ENCODE data around the gene RIMOC1.

DNA sequence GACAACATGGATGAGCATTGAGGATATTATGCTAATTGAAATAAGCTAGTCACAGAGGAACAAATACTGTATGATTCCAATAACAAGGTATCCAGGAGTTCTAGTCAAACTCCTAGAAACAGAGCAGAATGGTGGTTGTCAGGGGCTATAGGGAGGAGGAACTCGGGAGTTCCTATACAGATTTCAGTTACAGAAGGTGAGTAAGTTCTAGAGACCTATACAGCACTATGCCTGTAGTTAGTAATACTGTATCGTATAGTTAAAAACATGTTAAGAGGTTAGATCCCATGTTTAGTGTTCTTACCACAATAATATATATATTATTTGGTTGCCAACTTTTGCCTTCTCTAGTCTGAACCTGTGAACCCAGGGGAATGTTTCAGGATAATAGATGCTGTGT, 26.0 kb upstream of the RIMOC1 start:
- TF ChIP-seq, protein P1, sequence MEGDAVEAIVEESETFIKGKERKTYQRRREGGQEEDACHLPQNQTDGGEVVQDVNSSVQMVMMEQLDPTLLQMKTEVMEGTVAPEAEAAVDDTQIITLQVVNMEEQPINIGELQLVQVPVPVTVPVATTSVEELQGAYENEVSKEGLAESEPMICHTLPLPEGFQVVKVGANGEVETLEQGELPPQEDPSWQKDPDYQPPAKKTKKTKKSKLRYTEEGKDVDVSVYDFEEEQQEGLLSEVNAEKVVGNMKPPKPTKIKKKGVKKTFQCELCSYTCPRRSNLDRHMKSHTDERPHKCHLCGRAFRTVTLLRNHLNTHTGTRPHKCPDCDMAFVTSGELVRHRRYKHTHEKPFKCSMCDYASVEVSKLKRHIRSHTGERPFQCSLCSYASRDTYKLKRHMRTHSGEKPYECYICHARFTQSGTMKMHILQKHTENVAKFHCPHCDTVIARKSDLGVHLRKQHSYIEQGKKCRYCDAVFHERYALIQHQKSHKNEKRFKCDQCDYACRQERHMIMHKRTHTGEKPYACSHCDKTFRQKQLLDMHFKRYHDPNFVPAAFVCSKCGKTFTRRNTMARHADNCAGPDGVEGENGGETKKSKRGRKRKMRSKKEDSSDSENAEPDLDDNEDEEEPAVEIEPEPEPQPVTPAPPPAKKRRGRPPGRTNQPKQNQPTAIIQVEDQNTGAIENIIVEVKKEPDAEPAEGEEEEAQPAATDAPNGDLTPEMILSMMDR (IDR thresholded peaks at IDR 0.05; ENCODE audit: low read depth, low read length): no peak
- TF ChIP-seq POLR2A (IDR thresholded peaks at IDR 0.05; ENCODE audit: extremely low read depth, insufficient read length): no peak

Measured in NB4 (cell line).